Fibroblast of the aortic adventitia (primary cell): Measurements from ENCODE around the gene ALG9. TPM values are rescaled to one million over a fixed set of nuclear protein-coding genes. Genes with fewer than 3 reads are reported as not detected.

ENCODE experiments used
- DNase-seq: peaks from one replicate; pipeline ENCODE4 v3.0.0-alpha.2; 2010; ENCODE audit warnings: low read depth
- H3K4me3 ChIP-seq: 2 replicates; pipeline ENCODE4 v1.5.1; 2011; ENCODE audit warnings: low read depth, mild to moderate bottlenecking, control low read depth, low read length, moderate library complexity
- CTCF ChIP-seq: IDR thresholded peaks from 2 replicates; pipeline ENCODE4 v1.5.1; 2011; ENCODE audit warnings: mild to moderate bottlenecking, low read length, control low read depth, inconsistent platforms; ENCODE audit not compliant: insufficient read depth
- total RNA-seq: library from RNA; depleted of rRNA; stranded (reverse); fragments of >200 nt; gene quantifications from 2 replicates; pipeline ENCODE4 v1.2.3, GENCODE V29; 2012; ENCODE audit warnings: low replicate concordance

Gene ALG9
- total RNA-seq: 15.2 and 41.7 TPM in 2 replicates

GRCh38 chr11:111870886-111871692 is at the start of gene ALG9:
ALG9 (minus strand) TSS chr11:111871581; CDS start chr11:111871482, 99 bp downstream.
- peak; percentile 61 for TF ChIP-seq CTCF
- peak; percentile 90 for DNase-seq
- H3K4me3 ChIP-seq: peak within 1 kb of the TSS; percentile 89

- H3K4me3 ChIP-seq: no peak overlapping the region
- no peak for TF ChIP-seq CTCF
- no peak for DNase-seq
Observed at GRCh38 chr11:111920908-111921307, 49.5 kb upstream of the ALG9 start.

DNA sequence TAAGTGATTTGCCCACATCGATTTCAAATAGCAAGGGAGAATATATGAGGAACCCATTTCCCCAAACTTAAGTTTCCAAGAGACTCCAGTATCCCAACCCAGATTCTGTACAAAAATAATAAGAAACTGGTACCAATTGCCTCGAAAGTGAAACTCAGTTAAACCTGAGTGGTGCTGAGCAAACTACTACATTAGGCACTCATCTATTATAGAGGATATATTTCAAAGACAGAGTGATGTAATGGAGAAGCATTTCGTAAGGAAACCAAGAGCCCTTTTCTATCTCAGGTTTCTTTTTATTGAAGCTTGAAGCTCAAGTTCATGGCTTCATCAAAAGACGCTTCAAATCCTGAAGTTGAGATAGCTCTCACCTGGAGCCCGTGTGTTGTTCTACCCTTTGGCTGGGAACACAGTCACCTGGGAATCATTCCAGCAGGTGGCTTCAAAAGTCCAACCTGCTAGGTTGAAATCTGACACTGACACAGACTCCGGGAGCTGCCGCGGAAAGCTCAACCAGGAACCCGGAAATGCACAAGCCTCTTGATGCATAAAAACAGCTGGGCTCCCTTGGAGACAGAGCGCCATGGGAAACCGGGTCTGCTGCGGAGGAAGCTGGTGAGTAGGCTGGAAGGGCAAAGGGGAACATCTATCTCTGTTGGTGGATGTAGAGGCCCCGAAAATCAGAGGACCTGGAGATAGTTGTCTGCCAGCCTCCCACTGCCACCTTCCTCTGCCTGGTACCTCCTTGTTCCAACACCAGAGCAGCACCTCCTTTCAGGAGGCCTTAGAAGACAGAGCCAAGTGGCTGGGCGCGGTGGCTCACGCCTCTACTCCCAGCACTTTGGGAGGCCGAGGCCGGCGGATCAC is 47.2 kb upstream of the ALG9 start, which contains the start of gene C11orf52:
Gene C11orf52, plus strand, starts transcription at position 524 of the 867 bp plus-strand sequence. Its CDS starts 60 bp downstream, at position 584.
- DNase-seq: no peak
- H3K4me3 ChIP-seq: no peak within 1 kb of the TSS

DNA sequence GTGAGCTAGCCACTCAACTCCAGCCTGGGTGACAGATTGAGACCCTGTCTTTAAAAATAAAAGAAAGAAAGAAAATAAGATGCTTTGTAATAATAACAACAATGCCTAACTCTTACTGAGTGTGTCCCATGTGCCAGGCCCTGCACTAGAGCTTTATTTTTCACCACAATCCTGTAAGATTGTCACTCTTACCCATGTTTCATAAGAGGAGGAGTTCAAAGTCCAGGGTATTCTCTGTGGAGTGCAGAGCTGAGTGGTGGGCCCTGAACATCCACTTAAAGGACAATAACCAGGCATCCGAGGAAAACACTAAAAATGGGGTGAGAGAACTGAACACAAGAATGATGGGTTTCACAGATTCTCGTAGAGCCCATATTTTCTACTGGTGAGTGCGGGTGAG is 46.4 kb upstream of the ALG9 start:
- TF ChIP-seq CTCF: no peak
- no peak for DNase-seq
- no peak overlapping the region for H3K4me3 ChIP-seq

More for the DNA sequence above, 47.2 kb upstream of the ALG9 start, which contains the start of gene C11orf52:
- TF ChIP-seq CTCF: no peak

GRCh38 chr11:111917312-111917711 is 45.9 kb upstream of the ALG9 start:
- TF ChIP-seq CTCF: no peak
- no peak overlapping the region for H3K4me3 ChIP-seq
- no peak for DNase-seq

DNA sequence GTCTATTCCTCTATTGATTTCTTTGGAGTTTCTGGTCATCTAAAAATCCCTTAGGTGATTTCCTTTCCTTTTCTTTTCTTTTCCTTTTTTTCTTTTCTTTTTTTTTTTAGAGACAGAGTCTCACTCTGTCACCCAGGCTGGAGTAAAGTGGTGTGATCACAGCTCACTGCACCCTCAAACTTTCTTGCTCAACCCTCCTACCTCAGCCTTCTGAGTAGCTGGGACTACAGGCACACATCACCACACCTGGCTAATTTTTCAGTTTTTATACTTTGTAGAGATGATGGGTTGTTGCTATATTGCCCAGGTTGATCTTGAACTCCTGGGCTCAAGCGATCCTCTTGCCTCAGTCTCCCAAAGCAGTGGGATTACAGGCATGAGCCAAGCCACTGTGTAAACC is 45.4 kb upstream of the ALG9 start:
- DNase-seq: no peak
- no peak for TF ChIP-seq CTCF
- no peak overlapping the region for H3K4me3 ChIP-seq
